ENCODE data around the gene WWP2.

DNA sequence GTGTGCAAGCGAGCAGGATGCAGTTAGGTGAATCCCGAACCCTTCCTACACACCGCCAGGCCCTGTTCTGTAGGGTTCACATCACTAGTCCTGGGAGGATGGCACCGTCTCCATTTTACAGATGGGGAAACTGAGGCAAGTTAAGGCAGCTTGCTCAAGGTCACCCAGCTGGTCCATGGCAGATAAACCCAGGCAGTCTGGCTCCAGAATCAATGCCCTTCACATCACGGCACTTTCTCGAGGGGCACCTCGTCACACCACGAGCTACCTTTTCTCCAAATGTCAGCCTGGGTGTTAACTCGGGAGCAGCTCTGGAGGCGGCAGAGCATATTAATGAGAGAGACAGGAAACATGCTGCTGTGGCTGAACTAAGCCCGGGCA, 16.9 kb upstream of the WWP2 start:
- TF ChIP-seq, protein P1, sequence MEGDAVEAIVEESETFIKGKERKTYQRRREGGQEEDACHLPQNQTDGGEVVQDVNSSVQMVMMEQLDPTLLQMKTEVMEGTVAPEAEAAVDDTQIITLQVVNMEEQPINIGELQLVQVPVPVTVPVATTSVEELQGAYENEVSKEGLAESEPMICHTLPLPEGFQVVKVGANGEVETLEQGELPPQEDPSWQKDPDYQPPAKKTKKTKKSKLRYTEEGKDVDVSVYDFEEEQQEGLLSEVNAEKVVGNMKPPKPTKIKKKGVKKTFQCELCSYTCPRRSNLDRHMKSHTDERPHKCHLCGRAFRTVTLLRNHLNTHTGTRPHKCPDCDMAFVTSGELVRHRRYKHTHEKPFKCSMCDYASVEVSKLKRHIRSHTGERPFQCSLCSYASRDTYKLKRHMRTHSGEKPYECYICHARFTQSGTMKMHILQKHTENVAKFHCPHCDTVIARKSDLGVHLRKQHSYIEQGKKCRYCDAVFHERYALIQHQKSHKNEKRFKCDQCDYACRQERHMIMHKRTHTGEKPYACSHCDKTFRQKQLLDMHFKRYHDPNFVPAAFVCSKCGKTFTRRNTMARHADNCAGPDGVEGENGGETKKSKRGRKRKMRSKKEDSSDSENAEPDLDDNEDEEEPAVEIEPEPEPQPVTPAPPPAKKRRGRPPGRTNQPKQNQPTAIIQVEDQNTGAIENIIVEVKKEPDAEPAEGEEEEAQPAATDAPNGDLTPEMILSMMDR (IDR thresholded peaks at IDR 0.05; ENCODE audit: low read length) = no peak
- no peak for TF ChIP-seq EZH2phosphoT487 (IDR thresholded peaks at IDR 0.05; ENCODE audit: low read length)

Data from MM.1S (cell line).